Activated T-cell treated with anti-CD3 and anti-CD28 coated beads for 4 hours (primary cell): ENCODE results near the gene MED28.
"Not testable (repeated sequence)": the region's sequence is repeated elsewhere in the genome, so short reads cannot be mapped to it uniquely, and the experiment has no call there.

ENCODE experiments used
- DNase-seq: peaks from one replicate; pipeline ENCODE4 v3.0.0-alpha.2; 2020

MED28 gene, protein sequence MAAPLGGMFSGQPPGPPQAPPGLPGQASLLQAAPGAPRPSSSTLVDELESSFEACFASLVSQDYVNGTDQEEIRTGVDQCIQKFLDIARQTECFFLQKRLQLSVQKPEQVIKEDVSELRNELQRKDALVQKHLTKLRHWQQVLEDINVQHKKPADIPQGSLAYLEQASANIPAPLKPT

GRCh38 chr4:17614416-17615299 is at the start of gene MED28:
Gene MED28, plus strand, starts transcription at chr4:17614641. Its CDS starts 14 bp downstream, at chr4:17614655.
- peak; percentile 93 for DNase-seq

GRCh38 chr4:17565846-17566245 is 48.6 kb upstream of the MED28 start:
- DNase-seq = no peak

- no peak for DNase-seq
Observed at GRCh38 chr4:17567271-17567670, 47.2 kb upstream of the MED28 start.

- no peak for DNase-seq
Observed at GRCh38 chr4:17574206-17574605, 40.2 kb upstream of the MED28 start.

DNA sequence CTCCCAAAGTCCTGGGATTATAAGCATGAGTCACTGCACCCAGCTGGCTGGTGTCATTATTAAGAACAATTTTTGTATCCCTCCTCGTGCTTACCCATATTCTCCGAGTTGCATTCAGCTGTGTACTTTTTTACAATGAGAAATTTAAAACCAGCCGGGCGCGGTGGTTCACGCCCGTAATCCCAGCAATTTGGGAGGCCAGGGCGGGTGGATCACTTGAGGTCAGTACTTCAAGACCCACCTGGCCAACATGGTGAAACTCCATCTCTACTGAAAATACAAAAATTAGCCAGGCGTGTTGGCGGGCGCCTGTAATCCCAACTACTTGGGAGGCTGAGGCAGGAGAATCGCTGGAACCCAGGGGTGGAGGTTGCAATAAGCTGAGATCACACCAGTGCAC is 39.3 kb upstream of the MED28 start:
- DNase-seq = not testable (repeated sequence)

DNA sequence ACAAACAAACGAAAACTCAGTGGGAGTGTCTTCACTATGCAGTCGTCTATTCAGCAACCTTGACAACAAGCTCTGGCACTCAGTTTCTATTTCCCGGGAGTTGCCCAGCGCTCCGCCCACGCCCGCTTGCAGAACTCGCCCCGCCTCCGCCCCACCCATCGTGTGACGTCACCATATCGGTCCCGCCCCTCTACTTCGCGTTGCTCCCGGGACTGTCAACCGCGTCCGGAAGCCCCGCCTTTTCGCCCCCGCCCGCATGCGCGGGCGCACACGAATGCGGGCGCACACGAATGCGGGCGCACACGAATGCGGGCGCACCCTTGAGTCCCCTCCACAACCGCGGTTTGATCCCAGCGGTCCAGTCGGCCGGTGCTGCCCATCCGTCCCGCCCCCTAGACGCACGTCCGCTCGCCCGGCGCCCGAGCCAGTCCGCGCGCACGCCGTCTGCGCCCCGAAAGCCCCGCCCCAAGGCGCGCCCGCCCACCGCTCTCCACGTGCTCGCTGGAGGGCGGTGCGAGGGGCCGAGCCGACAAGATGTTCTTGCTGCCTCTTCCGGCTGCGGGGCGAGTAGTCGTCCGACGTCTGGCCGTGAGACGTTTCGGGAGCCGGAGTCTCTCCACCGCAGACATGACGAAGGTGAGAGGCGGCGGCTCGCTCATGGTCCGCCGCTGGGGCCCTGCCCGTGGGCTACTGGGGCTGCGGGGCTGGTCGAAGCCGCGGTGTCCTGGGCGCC is 37.3 kb upstream of the MED28 start, which contains the start of gene LAP3:
Gene LAP3, plus strand, starts transcription at position 267 of the 733 bp plus-strand sequence. Its CDS starts 268 bp downstream, at position 535.
- peak; percentile 100 for DNase-seq

GRCh38 chr4:17577665-17578481 is 36.6 kb upstream of the MED28 start:
- DNase-seq = peak; percentile 23

DNA sequence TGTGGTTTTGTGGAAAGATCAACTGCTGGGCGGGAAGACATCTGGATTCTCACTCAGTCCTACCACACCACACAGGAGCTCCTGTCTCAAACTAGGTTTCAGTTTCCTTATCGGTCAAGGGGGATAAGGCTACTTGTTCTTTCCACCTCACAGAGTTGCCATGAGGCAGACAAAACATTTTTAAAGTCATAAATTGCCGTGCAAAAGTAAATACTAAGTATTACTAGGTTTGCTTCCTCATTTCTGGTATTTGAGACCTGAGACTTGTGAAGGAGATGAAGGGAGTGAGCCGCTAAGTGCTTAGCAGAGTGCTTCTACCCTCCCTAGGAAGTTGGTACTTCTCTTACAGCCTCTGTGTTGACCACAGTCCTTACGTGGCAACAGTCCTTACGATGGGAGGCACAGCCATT is 36.0 kb upstream of the MED28 start:
- DNase-seq = no peak

DNA sequence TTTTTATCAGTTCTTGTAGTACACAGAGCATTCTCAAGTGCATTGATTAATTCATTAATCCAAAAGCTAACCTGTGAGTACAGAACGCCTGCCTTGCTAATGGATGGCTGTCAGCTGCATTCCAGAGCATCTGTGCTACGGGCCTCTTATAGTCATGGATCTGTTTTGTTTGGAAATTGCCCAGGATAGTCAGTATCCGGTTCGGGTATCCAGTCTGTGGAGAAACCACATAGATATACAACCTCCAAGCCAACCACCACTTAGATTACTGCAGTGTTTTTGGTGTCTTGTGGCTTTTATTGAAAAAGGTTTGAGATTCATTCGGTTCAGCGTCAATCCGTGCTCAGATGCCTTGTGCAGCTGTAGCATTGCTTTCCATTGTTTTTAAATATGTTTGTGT is 33.5 kb upstream of the MED28 start:
- no peak for DNase-seq

GRCh38 chr4:17583276-17583675 is 31.2 kb upstream of the MED28 start:
- no peak for DNase-seq

DNA sequence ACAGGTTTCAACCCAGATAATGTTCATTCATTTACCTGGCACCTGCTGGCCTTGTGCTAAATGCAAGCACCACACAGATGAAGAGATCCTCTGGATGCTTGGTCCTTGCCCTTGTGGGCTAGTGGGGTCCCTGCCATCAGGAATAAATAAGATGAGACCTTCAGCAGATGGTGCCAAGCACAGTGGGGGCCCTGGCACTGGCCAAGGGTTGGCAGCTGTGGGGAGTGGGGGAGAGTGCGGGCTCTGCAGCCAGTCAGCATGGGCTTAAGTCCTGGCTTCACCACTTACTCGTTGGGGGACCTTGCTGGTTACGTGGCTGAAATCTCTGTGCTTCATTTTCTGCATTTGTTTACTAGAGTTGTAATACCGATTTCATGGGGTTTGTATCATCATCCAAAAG is 30.5 kb upstream of the MED28 start:
- DNase-seq = no peak

GRCh38 chr4:17584521-17585213 is 29.8 kb upstream of the MED28 start:
- DNase-seq = no peak

DNA sequence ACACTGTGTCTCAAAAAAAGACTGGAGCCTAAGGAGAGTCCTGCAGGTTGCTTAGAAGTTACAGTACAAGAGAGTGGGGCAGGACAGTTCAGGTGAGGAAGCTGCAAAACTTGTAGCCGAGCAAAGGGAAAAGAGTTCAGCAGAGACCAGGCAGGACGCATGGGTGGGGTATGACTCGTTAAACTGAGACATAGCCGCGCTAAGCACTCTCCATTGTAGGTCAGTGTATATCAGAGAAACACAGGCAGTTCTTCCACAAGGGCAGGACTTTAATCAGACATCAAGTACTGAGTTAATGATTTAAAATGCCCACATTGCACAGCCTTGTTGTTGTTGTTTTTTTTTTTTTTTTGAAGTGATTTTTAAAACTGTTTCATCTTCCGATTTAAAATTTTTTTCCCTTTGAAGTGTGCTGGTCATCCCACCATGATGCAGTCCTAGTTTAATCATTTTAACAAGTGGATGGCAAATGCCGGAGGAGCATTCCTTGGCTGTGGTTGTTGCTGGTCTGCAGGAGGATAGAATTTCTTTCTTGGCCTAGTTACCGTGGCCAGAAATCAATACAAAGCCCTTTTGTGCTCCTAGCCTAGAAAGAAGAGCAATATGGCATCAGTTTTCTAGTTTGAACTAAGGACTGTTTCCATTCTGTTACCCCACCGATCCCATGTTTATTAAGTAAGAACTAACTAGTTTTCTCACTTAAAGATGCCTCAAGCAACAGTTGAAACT is 27.2 kb upstream of the MED28 start:
- no peak for DNase-seq

DNA sequence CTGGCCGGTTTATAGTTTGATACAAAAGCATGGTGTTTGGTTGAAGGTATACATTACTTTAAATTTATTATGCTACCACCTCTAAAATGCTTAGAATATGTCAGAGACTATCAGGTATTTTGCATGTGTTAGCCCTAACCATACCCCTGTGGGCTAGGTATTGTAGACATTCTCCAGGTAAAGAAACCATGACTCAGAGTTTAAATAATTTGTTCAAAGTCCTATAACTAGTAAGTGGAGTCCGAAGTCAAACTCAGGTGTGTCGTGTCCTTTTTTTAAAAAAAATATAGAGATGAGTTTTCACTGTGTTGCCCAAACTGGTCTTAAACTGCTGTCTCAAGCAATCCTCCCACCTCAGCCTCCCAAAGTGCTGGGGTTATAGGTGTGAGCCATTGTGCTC is 25.1 kb upstream of the MED28 start:
- no peak for DNase-seq

- DNase-seq = no peak
Observed at GRCh38 chr4:17595471-17596005, 18.9 kb upstream of the MED28 start.

GRCh38 chr4:17597517-17597916 is 16.9 kb upstream of the MED28 start:
- DNase-seq = no peak

- DNase-seq = no peak
Observed at GRCh38 chr4:17599826-17600225, 14.6 kb upstream of the MED28 start.

GRCh38 chr4:17605236-17605635 is 9.2 kb upstream of the MED28 start:
- DNase-seq = no peak

DNA sequence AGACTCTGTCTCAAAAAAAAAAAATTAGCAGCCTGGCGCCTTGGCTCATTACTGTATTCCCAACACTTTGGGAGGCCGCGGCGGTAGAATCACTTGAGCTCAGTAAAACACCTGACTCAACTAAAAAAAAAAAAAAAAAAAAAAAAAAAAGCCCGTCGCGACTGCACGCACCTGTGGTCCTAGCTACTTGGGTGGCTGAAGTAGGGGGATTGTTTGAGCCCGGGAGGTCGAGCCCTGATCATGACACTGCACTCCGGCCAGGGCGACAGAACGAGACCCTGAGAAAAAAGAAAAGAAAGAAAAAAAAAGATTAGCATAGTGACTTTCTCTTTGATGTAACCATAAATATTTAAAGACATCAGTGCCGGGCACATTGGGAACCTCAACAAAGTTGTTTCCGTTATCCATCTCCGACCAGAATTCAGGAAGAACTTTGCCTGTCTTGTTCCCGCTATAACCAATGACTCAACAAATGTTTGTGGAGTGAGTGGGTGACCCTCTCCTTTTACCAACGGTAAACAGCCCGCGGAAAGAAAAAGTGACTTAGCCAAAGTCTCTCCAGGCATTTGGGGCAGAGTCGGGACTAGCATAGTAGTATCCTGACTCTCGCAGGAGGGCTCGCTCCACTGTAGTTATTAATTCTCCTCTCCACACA is 553 bp upstream of the MED28 start:
- no peak for DNase-seq

GRCh38 chr4:17616283-17616682 is 1.8 kb downstream of the MED28 start:
- DNase-seq = no peak

DNA sequence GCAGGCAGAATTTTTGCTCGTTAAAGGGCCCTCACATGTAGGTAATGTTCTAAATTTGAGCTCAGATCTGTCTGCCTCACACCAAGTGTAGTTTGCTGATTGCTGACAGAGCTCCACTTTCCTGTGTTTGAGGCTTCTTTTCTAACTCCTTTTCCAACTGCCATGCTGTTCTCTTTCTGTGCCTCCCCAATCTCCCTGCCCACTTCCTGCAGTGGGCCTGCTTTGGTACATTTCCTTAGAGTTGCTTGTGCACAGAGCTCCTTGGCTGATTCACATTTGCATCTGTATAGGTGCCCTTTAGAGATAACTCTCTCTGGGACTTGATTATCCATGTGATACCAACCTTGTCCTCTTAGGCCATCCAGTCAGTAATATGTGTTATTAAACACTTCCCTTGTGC is 4.5 kb downstream of the MED28 start:
- no peak for DNase-seq
